Hypothalamus (tissue), 51 donors: ENCODE measurements around the gene BNC2.

ENCODE experiments used
- DNase-seq, 51 donors: peaks; one replicate each; lab custom pipeline; 2025; lab: John Stamatoyannopoulos, UW

The BNC2 gene

DNA sequence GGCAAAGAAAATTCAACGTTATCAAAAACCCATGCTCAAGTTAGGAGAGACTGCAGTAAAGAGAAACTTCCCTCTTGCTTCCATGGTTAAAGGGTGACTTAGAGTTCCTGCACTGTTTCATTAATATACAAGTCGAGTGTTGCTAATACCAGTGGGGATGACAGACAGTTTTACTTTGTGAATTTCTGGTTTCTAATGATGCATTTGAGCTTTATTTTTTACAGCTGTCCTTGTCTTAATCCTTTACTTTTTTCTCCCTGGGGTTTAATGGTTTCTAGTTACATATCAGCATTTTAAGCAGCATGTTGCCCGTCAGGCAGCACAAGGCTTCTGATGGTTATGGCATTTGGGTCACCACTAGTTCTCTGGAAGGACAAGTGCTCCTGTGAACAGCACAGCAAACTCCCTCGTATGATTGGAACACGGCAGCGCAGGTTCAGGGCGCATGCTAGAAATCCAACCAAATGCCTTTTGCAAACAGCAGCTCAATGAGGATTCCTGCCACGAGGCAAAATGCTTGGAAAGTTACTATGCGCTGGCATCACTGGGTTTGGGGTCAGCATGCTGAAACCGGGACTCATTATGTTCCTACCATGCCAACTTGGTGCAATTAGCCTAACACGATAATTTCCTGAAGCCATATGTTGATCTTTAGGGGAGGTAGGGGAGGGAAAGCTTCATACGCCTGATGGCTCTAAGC, 463.8 kb downstream of the BNC2 start:
- DNase-seq: no peak

DNA sequence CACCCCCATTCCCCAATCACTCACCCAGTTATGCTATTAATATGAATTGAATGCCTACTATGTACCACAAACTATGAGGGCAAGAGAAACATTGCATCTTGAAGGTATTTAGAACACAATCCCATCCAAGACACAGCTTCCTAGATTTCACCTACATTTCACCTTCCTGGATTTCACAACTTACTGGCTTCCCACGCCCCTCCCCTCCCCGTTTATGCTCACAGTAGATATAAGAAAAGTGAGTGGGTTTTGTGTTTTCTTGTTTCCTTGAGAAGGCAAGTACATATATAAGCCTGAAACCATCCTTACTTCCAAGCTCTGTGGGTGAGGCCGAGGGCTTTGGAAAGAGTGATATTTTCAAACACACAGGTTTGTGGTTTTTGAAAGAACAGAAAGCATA, 465.0 kb downstream of the BNC2 start:
- DNase-seq: no peak

DNA sequence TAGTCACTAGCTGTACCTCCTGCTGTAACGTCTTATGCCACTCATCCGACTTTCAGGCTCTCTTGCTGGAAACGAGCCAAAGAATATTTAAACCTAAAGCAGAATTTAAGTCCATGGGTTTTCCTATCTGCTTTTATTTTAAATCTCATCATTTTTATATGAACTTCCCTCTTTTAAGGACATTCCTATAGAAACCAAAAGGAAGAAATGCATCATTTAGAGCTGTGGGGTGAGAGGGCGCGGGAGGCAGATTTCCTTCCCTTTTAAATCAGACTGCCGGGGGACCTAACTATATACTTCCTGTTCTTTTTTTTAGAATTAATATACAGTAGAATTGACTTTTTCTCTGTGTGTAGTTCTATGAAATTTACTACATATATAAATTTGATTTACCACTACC, 468.8 kb downstream of the BNC2 start:
- DNase-seq: no peak

DNA sequence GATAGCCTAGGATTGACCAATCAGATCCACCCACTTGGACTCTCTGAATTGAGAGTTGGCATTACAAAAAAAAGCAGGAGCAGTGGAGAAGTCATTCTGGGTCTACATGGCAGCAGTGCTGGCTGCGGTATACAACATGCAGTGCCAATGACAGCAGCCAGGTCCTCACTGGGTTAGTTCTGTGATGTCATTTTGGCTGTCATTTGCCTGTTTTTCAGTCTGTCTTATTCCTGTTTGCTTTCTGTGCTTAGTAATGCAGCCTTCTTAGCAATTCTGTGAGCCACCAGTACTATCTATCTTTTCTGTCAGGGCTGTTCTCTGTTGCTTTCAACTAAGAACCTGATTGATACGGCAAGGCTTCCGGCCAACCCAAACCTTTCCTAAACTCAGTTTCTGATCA, 471.8 kb downstream of the BNC2 start:
- DNase-seq: no peak

DNA sequence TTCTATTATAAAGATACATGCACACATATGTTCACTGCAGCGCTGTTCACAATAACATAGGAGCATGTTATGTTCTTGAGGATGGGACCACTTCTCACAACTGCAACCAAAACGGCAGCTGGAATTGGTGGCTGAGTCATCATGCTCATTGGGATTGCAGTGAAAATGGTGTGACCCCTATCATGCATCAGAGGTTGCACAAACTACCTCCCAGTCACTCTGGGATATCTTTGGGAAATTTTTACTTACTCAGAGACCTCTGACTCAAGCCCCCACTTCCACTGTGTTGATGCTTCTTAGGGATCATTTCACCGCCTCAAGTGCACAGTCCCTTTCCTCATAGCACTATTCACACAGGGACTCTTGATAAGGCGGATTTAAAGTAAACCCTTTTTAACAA, 474.1 kb downstream of the BNC2 start:
- no peak for DNase-seq

DNA sequence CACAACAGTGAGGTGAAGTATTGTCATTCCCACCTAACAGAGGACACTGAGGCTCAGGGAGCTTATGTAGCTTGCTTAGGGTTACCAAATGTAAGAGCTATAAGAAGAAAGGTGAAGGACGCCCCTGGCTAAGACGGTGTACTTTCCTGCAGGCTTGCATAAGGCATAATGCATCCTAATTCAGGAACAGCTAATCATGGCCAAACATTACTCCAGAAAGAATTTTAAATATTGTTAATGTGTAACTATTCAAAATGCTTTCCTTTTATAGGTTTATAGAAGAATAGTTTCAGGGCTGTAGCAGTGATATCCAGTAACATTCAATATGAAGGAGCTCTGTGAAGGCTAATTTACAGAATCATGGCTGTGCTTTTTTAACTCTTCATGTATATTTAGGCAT, 479.1 kb downstream of the BNC2 start:
- DNase-seq: no peak

DNA sequence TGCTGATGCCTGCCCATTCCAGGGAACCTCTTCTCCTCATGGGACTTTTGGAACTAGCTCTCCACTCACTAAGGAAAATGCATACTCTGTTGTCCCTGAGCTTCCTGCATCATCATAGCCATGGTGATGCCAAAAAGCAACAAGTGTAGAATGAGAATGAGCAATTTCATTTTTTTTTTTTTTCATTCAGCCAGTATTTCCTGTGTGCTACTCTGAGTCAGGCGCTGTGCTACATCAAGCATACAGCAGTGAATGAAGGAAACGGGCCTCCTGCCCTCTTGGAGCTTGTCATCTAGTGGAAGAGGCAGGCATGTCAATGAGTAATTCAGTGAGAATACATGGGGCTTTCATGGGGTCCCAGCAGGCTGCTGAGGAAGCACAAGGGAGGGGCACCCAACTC, 483.1 kb downstream of the BNC2 start:
- no peak for DNase-seq

DNA sequence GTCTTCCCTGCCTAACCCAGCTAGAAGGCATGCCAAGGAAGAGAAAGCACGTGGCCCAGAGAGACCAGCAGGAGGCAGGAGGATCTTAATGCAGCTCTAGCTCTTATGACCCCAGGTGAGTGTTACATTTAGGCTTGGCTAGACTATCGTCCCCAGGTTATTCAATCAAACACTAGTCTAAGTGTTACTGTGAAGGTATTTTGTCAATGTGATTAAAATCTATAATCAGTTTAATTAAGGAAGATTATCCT, 483.7 kb downstream of the BNC2 start:
- no peak for DNase-seq

DNA sequence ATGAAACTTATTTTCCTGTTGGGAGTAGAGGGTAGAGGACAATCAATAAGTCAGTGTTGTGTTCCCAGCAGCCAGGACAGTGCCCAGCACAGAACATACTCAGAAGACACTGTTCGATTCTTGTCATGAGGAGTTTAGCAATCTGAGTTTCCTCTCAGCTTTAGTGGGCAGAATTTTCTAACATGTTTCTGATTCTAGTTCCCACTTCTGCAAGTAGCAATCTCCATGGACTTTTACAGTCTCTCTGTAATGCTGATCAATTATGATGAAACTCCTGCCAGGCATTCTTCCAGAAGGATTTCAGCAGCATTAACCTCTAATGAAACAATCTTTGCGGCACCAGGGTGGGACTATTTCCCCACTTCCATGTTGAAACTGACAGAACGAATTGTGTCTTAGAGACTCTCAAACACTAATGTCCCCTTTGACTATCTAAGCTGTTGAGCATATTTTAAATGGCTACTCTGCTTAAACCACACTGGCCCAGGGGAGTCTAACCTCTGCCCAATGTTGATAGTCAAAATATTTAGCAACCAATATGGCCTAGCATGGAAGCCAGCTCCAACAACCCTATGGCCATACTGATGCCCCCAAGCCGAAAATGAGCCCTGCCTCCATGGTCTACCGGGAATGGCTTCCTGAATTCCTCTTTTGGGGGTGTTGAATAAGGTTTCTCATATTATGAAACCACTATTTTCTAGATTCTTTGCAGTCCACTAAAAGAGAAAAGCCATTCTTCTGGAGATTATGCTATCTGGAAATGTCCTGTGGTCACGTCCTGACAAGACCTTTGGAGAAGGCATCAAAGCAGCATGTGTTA, 484.3 kb downstream of the BNC2 start:
- DNase-seq: no peak

DNA sequence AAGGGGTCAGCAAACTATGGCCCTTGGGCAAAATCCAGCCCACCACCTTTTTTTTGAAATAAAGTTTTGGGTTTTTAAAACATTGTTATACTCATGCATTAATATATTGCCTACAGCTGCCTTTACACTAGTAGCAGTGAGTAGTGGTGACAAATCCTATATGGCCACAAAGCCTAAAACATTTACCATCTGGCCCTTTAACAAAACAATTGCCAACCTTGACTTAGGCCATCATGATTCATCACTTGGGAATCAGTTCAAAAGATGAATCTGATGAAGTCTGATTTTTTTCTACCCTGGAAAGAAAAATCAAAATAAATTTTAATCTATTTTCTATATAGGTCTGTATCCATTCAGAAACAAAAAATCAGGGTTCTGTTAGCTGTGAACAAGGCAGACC, 484.9 kb downstream of the BNC2 start:
- no peak for DNase-seq

DNA sequence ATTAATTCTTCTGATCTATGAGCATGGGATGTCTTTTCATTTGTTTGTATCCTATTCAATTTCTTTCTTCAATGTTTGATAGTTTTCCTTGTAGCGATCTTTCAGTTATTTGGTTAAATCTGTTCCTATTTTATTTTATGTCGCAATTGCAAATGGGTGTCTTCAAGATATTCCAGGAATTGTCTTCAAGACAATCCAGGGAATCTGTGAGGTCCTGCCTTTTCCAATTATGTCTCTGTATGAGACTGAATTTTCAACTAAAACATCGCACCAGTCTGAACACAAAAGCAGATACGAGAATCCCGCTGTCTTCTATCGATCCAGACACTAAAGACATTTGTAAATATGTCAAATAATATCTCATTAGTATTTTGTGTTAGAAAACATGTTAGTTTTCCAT, 485.5 kb downstream of the BNC2 start:
- DNase-seq: no peak

DNA sequence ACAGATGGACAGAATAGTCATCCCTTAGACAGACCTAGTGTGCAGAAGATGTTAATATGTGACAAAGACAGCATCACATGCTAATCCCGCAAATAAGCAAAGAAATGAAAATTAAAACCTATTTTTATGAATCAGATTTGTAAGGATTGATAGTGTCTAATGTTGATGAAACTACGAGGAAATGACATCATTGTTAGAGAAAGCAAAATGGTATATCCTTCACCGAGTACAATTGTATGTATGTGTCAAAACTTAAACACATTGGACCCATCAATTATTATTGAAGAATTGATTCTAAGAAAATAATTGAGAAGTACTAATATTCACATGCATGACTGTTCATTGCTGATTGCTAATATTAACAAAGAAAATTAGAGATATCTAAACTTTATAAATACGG, 493.2 kb downstream of the BNC2 start:
- DNase-seq: no peak

DNA sequence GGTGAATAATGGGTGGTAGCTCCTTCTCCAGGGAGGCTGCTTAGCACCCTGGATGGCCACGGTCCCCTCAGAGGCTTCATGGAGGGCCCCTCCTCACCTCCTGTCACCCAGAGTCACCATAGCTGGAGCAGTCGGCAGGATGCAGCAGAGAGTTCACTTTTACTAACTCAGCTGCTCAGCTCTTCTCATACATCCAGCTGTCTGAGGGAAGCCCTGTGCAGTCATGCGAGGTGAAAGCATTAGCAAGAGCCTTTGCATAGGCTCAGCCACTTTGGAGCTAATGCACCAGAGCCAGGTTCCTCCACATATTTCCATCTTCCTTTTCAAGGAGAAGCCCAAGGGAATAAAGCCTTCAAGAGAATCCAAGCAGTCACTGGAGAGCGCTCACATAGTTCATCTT, 499.2 kb downstream of the BNC2 start:
- no peak for DNase-seq

DNA sequence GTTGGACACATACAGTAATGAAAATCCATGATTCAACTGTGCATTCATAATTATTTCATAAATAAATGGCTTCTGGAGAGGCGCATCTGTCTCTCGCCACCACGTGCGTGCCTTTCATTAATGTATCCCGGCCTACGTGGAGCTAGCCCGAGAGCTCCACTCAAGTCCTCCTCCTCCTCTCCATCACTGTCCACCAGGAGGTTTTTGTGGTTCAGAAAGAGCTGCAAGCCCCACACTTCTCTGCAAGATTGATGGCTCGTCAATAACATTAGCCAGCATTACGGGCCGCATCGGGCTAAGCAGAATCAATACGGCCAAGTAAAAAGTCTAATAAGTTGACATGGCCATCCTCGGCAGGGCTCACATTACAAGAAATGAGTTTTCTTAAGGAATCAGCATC, 499.8 kb downstream of the BNC2 start:
- no peak for DNase-seq

DNA sequence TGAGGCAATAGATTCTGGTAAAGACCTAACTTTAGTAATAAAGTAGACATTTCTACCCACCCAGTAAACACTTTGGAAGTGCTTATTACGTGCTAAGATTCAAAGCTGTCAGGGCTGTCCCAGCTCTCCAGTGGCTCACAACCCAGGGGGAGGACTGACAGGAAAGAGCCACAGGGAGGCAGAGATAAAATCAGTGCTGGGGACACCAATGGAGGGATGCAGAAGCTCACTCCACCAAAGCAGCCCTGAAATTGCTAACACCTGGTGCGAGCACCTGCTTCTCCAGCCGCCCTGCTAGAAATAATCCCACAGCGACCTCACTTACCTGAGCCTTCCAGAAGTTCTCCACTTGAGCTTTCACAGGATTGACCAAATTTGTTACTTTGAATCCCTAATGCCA, 501.0 kb downstream of the BNC2 start:
- DNase-seq: no peak

DNA sequence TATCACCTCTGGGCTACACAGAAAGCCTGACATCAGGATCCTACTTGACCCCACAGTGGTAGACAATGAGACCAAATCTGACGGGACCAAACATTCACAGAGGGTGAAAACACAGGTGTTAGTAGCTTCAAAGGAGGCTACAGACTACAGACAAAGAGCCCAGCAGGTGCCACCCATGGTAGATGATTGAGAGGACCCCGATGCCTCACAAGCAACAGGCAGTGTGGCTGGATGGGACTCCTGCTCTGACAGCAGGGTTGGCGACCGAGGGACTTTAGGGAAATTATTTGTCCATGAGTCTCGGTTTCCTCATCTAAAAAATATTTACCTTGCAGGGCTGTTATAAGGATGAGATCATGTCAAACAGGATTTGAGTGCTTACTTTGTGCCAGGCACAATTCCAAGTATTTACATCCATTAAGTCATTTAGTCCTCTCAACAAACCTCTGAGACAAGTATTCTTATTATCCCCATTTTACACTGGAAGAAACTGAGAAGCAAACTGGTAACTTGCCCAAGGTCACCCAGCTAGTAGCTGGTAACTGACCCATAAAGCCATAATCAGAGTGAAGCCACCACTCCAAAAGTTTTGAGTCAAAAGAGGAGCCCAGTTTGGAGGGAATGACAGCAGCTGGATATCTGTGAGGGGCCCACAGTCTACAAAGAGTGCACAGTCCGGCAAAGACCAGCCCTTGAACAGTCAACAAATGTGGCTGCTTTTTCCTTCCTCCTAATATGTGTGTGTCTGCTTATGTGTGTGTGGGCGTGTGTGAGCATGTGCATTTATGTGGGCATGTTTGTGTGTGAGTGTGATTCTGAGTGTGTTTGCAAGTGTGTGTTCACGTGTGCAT, 502.0 kb downstream of the BNC2 start:
- DNase-seq: no peak

DNA sequence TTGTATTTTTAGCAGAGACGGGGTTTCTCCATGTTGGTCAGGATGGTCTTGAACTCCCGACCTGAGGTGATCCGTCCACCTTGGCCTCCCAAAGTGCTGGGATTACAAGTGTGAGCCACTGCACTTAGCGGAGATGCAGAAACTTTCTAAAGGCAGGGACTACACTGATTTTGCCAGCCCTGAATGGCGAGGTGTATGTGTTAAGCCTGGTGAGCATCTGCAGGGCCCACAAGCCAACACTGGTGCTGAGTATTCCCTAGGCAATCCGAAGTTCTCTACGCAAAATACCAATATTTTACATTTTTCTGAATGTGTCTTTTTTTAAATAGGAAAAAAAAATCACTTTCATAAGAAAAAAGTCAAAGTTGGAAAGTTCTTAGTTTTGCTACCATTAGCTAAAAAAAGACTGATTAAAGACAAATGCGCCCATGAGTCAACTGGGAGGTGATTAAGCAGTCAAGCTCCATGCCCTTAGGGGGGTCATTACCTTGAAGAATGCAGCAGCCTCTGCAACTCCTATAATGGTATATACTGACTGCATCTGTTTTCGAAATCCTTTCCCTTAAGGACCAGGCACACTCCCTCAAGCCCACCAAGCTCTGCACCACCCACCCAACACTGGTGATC, 502.8 kb downstream of the BNC2 start:
- DNase-seq: no peak

DNA sequence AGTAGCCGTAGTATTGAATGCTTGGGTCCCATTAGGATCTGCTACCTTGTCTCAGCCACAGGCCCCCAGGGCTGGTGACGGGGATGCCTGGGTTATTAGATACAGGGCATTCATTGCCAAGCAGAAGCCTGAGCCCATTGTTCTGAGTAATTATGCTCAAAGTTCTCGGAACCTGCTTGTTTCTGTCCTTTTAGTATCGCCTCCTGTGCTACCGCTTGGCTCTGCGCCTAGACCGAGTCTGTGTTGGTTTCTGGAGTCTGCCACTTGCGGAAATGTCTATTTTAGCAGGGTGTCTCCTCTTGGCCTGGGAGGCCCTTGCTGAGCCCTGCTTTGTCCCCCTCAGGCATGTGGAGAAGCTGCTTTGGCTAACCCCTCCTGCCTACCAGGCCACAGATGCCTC, 506.1 kb downstream of the BNC2 start:
- DNase-seq: no peak

DNA sequence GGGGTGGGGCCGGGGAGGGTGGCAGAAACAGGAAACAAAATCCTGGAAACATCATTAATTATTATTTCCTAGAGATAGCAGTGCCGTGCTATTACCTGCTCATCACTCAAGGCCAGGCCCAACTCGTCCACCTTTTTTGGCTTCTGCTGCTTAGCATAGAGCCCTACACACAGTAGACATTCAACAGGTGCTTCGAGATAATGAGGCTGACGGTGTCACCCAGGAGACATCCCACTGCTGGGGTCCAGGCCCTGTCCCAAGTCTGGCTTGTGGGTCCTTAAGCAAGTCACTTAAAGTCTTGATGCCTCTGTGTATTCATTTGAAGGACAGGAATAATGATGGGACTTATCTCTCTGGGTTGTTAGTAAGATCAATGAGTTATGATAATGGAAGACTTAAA, 506.6 kb downstream of the BNC2 start:
- DNase-seq: no peak

DNA sequence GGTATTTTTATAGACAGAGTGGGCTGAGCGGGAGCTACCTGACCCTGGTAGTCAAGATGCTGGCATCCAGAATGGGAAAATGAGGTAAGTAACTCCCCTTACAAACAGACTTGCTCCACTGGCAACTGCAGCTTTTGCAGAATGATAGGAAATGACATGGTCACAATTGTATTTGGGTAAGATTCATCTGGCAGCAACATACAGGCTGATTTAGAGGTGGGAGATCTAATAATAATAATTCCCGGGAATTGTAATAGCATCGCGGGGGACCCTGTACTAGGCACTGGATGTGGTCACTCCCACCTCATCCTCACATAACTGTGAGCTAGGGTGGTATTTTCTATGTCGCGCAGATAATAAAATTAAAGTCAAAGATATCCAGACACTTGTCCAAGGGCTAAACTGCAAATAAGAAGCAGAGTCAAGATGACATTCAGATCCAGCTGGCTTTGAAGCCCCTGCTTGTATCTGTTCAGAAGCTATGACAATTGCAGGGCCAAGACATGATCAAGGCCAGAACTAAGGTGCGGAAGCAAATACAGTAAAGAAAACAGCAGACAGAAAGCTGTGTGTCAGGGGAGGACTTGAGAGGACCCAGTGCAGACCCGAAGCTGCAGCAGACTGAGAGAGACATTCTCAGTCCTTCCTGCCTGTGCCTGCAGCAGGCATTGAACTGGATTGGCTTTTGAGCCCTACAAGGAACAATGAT, 507.2 kb downstream of the BNC2 start:
- DNase-seq: no peak

DNA sequence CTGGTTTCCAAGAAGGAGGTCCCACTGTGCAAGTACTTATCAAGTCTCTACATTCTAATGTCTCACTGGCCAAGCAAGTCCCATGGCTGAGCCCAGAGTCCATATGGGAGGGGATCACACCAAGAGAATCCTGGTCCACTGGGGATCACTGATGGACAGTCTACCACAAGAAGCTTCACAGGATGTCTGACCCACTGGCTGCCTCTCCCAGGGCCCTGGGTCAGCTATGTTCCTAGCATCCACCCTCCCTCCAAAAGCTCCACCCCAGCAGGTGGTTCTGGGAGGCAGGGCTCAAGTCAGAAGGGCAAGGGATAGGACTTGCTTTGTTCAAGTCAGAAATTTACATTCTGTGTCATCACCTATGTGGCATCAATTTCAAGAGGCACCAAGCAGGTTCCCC, 508.5 kb downstream of the BNC2 start:
- no peak for DNase-seq
